Measurements from ENCODE around the gene TRIM75.
A peak's percentile ranks its signal among the peaks of the same experiment; 100 is the strongest.
"Not testable (repeated sequence)": the region's sequence is repeated elsewhere in the genome, so short reads cannot be mapped to it uniquely, and the experiment has no call there.

The TRIM75 gene

DNA sequence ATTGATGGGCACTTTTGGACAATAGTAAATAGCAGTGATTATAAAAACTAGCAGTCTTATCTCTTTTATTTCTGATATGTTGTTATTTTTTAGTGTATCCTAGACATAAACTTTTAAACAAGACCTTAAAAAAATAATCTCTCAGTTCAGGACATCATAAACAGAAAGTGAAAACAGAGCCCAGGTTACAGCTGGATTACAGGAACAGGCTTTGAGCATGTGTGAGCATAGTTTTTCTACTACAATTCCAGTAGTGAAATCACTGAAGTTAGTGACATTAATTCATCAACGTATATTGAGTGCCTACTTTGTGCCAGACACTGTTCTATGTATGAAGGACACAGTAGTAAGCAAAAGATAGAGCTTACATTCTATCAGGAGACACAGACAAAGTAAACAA lies 16.9 kb downstream of the TRIM75 start:
- Histone ChIP-seq H3K4me2 (ENCODE audit: low read length, poor library complexity, severe bottlenecking) (no peak overlapping the region), H3K36me3 (ENCODE audit: control insufficient read depth in 1 of 2, insufficient read depth in 2 of 2, low read depth in 1 of 2, low read length in 2 of 2) (no peaks in the 10 kb centered on the region), H3K9ac (ENCODE audit: low read length) (no peak overlapping the region), H3K9me3 (ENCODE audit: control insufficient read depth, low read length) (no peaks in the 10 kb centered on the region), H3K27ac (ENCODE audit: low read length, poor library complexity, severe bottlenecking) (no peak overlapping the region), H3K4me3 (ENCODE audit: insufficient read depth in 1 of 2, low read depth in 1 of 2, low read length in 2 of 2) (no peak overlapping the region), H2BK12ac (ENCODE audit: low read length in 2 of 2) (no peak overlapping the region), H2BK5ac (ENCODE audit: low read depth, low read length, poor library complexity, severe bottlenecking) (no peak overlapping the region), H3K23ac (ENCODE audit: low read length in 2 of 2) (no peak overlapping the region), H4K8ac (ENCODE audit: low read length) (no peak overlapping the region), H2BK120ac (ENCODE audit: low read depth, low read length) (no peak overlapping the region), H2AK5ac (ENCODE audit: low read length, severe bottlenecking) (no peak overlapping the region), H3K4ac (ENCODE audit: low read depth in 1 of 2, low read length in 2 of 2) (no peak overlapping the region), H3K79me1 (replicated peaks; ENCODE audit: low read length, poor library complexity, severe bottlenecking) (no peaks in the 10 kb centered on the region), H2AFZ (ENCODE audit: low read depth, low read length) (no peak overlapping the region), H4K91ac (ENCODE audit: low read length) (no peak overlapping the region), H3K27me3 (ENCODE audit: control insufficient read depth in 1 of 2, insufficient read depth in 1 of 2, low read length in 2 of 2) (no peaks in the 10 kb centered on the region), H3K18ac (ENCODE audit: low read depth in 1 of 2, low read length in 2 of 2) (no peak overlapping the region), H3K14ac (ENCODE audit: low read length in 2 of 2) (no peak overlapping the region), H3K4me1 (ENCODE audit: control insufficient read depth, insufficient read depth, low read depth, low read length) (no peaks in the 10 kb centered on the region), H2BK15ac (ENCODE audit: low read depth, poor library complexity, severe bottlenecking) (no peak overlapping the region)
- no peak for DNase-seq
- whole genome bisulfite sequencing, result no CpG with 5 or more reads among the region's 1 CpG

DNA sequence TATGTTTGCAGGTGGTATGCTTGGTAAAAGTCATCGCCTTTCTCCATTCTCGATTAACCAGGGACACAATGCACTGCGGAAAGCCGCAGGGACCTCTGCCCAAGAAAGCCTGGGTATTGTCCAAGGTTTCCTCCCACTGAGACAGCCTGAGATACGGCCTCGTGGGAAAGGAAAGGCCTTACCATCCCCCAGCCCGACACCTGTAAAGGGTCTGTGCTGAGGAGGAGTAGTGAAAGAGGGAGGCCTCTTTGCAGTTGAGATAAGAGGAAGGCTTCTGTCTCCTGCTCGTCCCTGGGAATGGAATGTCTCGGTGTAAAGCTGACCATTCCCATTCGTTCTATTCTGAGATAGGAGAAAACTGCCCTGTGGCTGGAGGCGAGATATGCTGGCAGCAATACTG lies 19.7 kb downstream of the TRIM75 start:
- not testable (repeated sequence) for H3K36me3 ChIP-seq (ENCODE audit: control insufficient read depth in 1 of 2, insufficient read depth in 2 of 2, low read depth in 1 of 2, low read length in 2 of 2); H4K8ac ChIP-seq (ENCODE audit: low read length); H3K4me3 ChIP-seq (ENCODE audit: insufficient read depth in 1 of 2, low read depth in 1 of 2, low read length in 2 of 2); H3K4ac ChIP-seq (ENCODE audit: low read depth in 1 of 2, low read length in 2 of 2); H3K79me1 ChIP-seq (replicated peaks; ENCODE audit: low read length, poor library complexity, severe bottlenecking); H2AFZ ChIP-seq (ENCODE audit: low read depth, low read length); H2BK12ac ChIP-seq (ENCODE audit: low read length in 2 of 2); H3K4me1 ChIP-seq (ENCODE audit: control insufficient read depth, insufficient read depth, low read depth, low read length); H3K4me2 ChIP-seq (ENCODE audit: low read length, poor library complexity, severe bottlenecking); H2BK15ac ChIP-seq (ENCODE audit: low read depth, poor library complexity, severe bottlenecking); H2BK5ac ChIP-seq (ENCODE audit: low read depth, low read length, poor library complexity, severe bottlenecking); H3K9ac ChIP-seq (ENCODE audit: low read length); DNase-seq; H2AK5ac ChIP-seq (ENCODE audit: low read length, severe bottlenecking); H4K91ac ChIP-seq (ENCODE audit: low read length); H3K9me3 ChIP-seq (ENCODE audit: control insufficient read depth, low read length); H3K23ac ChIP-seq (ENCODE audit: low read length in 2 of 2); H3K18ac ChIP-seq (ENCODE audit: low read depth in 1 of 2, low read length in 2 of 2); H3K27me3 ChIP-seq (ENCODE audit: control insufficient read depth in 1 of 2, insufficient read depth in 1 of 2, low read length in 2 of 2); H3K27ac ChIP-seq (ENCODE audit: low read length, poor library complexity, severe bottlenecking); H2BK120ac ChIP-seq (ENCODE audit: low read depth, low read length); H3K14ac ChIP-seq (ENCODE audit: low read length in 2 of 2)
- WGBS, result 64% methylated on average over 11 of the region's 11 CpGs

- H3K4ac ChIP-seq (ENCODE audit: low read depth in 1 of 2, low read length in 2 of 2), result no peak overlapping the region
- no peaks in the 10 kb centered on the region for H3K27me3 ChIP-seq (ENCODE audit: control insufficient read depth in 1 of 2, insufficient read depth in 1 of 2, low read length in 2 of 2)
- peaks cover 2% of the 10 kb centered on the region for H3K79me1 ChIP-seq (replicated peaks; ENCODE audit: low read length, poor library complexity, severe bottlenecking)
- peaks cover 2% of the 10 kb centered on the region for H3K4me1 ChIP-seq (ENCODE audit: control insufficient read depth, insufficient read depth, low read depth, low read length)
- no peak overlapping the region for H3K4me3 ChIP-seq (ENCODE audit: insufficient read depth in 1 of 2, low read depth in 1 of 2, low read length in 2 of 2)
- peaks cover 0 to 15% of the 10 kb centered on the region in 2 experiments for H3K36me3 ChIP-seq (ENCODE audit: control insufficient read depth in 1 of 2, insufficient read depth in 2 of 2, low read depth in 1 of 2, low read length in 2 of 2)
- no peak overlapping the region for H4K91ac ChIP-seq (ENCODE audit: low read length)
- no peak overlapping the region for H4K8ac ChIP-seq (ENCODE audit: low read length)
- no peak for DNase-seq
- H3K18ac ChIP-seq (ENCODE audit: low read depth in 1 of 2, low read length in 2 of 2), result no peak overlapping the region
- no peak overlapping the region for H3K9ac ChIP-seq (ENCODE audit: low read length)
- H2AFZ ChIP-seq (ENCODE audit: low read depth, low read length), result no peak overlapping the region
- no peak overlapping the region for H2BK120ac ChIP-seq (ENCODE audit: low read depth, low read length)
- 91% methylated on average over 3 of the region's 5 CpGs for WGBS
- no peak overlapping the region for H3K27ac ChIP-seq (ENCODE audit: low read length, poor library complexity, severe bottlenecking)
- H2BK5ac ChIP-seq (ENCODE audit: low read depth, low read length, poor library complexity, severe bottlenecking), result no peak overlapping the region
- no peak overlapping the region for H2AK5ac ChIP-seq (ENCODE audit: low read length, severe bottlenecking)
- H3K9me3 ChIP-seq (ENCODE audit: control insufficient read depth, low read length), result no peaks in the 10 kb centered on the region
- H3K23ac ChIP-seq (ENCODE audit: low read length in 2 of 2), result no peak overlapping the region
- H2BK15ac ChIP-seq (ENCODE audit: low read depth, poor library complexity, severe bottlenecking), result no peak overlapping the region
- no peak overlapping the region for H3K14ac ChIP-seq (ENCODE audit: low read length in 2 of 2)
- H3K4me2 ChIP-seq (ENCODE audit: low read length, poor library complexity, severe bottlenecking), result no peak overlapping the region
- no peak overlapping the region for H2BK12ac ChIP-seq (ENCODE audit: low read length in 2 of 2)
Measured at GRCh38 chr4:165077034-165077578, 23.4 kb downstream of the TRIM75 start.

- Histone ChIP-seq H3K23ac (ENCODE audit: low read length in 2 of 2) (no peak overlapping the region), H3K79me1 (replicated peaks; ENCODE audit: low read length, poor library complexity, severe bottlenecking) (peaks cover 2% of the 10 kb centered on the region), H3K4me1 (ENCODE audit: control insufficient read depth, insufficient read depth, low read depth, low read length) (peaks cover 2% of the 10 kb centered on the region), H3K9ac (ENCODE audit: low read length) (no peak overlapping the region), H4K91ac (ENCODE audit: low read length) (no peak overlapping the region), H4K8ac (ENCODE audit: low read length) (peak overlapping the region; percentile 15), H2AFZ (ENCODE audit: low read depth, low read length) (no peak overlapping the region), H3K36me3 (ENCODE audit: control insufficient read depth in 1 of 2, insufficient read depth in 2 of 2, low read depth in 1 of 2, low read length in 2 of 2) (peaks cover 0 to 16% of the 10 kb centered on the region in 2 experiments), H3K9me3 (ENCODE audit: control insufficient read depth, low read length) (no peaks in the 10 kb centered on the region), H2BK12ac (ENCODE audit: low read length in 2 of 2) (no peak overlapping the region), H2BK120ac (ENCODE audit: low read depth, low read length) (no peak overlapping the region), H2AK5ac (ENCODE audit: low read length, severe bottlenecking) (no peak overlapping the region), H2BK5ac (ENCODE audit: low read depth, low read length, poor library complexity, severe bottlenecking) (no peak overlapping the region), H3K18ac (ENCODE audit: low read depth in 1 of 2, low read length in 2 of 2) (no peak overlapping the region), H3K14ac (ENCODE audit: low read length in 2 of 2) (no peak overlapping the region), H2BK15ac (ENCODE audit: low read depth, poor library complexity, severe bottlenecking) (no peak overlapping the region), H3K4me2 (ENCODE audit: low read length, poor library complexity, severe bottlenecking) (no peak overlapping the region), H3K4ac (ENCODE audit: low read depth in 1 of 2, low read length in 2 of 2) (no peak overlapping the region), H3K4me3 (ENCODE audit: insufficient read depth in 1 of 2, low read depth in 1 of 2, low read length in 2 of 2) (no peak overlapping the region), H3K27me3 (ENCODE audit: control insufficient read depth in 1 of 2, insufficient read depth in 1 of 2, low read length in 2 of 2) (no peaks in the 10 kb centered on the region), H3K27ac (ENCODE audit: low read length, poor library complexity, severe bottlenecking) (no peak overlapping the region)
- no peak for DNase-seq
- 87% methylated on average over 5 of the region's 6 CpGs for WGBS
Measured at GRCh38 chr4:165079476-165079875, 25.8 kb downstream of the TRIM75 start.

Measured in mesenchymal stem cell (in vitro differentiated cells and primary cell).